Activated effector memory CD4-positive, alpha-beta T cell treated with Interleukin-2 at 50 U/mL for 16 hours (primary cell): ENCODE measurements around the gene PSMB11.
A peak's percentile ranks its signal among the peaks of the same experiment; 100 is the strongest.

Source experiments
- DNase-seq: peaks from one replicate; pipeline ENCODE4 v3.0.0-alpha.2; 2020

PSMB11 gene

DNA sequence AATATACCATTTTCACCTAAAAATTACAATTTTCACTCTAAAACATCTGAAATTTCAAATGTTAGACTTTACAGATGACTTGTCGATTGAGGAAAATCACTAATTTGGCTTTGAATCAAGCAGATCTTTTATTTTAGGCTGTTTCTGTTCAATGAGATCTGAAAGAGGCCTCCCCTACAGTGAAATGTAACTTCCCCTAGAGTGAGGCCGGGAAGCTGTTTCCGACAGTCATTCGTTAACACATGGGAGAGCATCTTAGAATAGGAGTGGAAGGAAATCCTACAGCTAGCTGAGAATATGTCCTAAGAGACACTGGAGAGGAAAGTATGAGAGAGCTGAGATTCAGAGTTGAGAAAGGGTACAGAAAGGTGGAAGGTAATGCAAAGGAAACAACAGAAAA lies 26.4 kb upstream of the PSMB11 start:
- DNase-seq: no peak

DNA sequence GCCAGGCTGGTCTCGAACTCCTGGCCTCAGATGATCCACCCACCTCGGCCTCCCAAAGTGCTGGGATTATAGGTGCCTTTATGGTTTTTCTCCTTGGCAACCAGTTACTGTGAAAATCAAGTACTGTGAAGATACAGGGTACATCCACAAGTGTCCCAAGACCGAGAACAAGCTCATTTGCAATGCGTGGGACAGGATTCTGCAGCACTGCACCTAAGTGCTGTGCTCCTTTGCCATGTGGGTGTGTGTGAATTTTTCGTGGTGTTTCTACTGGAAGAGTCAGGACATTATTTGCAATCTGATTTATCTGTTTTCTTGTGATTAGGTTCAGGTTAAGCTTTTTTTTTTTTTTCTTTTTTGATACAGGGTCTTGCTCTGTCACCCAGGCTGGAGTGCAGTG lies 24.9 kb upstream of the PSMB11 start:
- DNase-seq: no peak

GRCh38 chr14:23018107-23018506 lies 23.9 kb upstream of the PSMB11 start:
- DNase-seq: no peak

DNA sequence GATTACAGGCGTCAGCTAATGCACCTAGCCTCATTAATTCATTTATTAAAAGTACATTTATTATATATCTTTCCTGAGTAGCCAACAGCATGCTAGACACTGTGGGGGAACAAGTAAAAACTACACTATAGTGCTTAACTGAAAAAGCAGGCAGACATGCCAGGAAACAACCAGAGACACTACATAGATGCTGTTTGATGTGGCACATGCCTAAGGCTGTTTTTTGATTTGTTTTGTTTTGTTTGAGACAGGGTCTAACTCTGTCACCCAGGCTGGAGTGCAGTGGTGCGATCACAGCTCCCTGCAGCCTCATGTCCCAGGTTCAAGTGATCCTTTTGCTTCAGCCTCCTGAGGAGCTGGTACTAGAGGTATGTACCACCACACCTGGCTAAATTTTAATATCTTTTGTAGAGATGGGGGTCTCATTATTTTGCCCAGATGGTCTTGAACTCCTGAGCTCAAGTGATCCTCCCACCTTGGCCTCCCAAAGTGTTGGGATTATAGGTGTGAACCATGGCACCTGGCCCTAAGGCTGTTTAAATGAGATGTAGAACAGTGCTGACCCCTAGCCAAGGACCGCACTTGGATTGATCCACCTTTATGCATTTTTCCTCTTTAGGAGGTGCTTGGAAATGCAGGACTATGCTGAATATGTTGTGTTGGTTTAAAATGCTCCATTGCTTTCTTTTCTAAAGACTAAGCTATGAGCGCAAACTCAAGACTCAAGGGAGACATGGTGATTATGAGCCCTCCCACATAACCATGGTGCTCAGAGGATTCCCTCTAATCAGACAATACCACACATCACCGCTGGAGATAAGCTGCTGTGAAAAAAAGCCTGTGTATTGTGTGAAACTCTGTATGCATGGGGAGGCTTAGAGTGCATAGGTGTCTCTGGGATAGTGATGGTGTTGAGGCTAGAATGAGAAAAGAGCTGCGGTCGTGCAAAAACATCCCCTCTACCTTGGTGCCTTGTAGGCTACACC lies 21.6 kb upstream of the PSMB11 start:
- no peak for DNase-seq

GRCh38 chr14:23021434-23021833 lies 20.6 kb upstream of the PSMB11 start:
- DNase-seq: no peak

DNA sequence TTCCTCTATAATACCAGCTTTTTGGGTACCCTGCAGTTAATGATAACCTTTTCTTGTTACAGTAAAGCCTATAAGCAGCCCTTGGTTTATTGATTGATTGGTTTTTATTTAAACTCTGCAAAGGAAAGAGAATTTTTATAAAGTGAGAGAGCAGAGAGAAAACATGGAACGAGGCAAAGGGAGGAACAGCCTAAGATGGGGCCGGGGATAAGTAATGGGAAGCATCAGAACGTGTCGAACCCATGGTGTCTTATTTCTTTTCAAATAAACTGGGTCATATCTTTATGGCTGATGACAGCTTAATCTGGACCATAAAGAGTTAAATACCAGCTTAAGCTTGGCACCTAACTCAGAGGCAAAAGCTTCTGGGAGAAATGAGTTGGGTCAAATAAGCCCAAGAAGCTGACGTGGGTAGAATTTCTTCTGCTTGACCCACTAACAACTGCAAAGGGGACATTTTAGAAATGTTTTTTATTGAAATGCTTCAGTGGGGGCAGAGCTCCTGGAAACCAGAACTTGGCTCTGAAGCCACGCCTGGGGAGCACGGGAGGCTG lies 20.0 kb upstream of the PSMB11 start:
- DNase-seq: no peak

- no peak for DNase-seq
These were observed 18.8 kb upstream of the PSMB11 start for GRCh38 chr14:23023022-23023794.

- no peak for DNase-seq
These were observed 18.2 kb upstream of the PSMB11 start for GRCh38 chr14:23023795-23024152.

DNA sequence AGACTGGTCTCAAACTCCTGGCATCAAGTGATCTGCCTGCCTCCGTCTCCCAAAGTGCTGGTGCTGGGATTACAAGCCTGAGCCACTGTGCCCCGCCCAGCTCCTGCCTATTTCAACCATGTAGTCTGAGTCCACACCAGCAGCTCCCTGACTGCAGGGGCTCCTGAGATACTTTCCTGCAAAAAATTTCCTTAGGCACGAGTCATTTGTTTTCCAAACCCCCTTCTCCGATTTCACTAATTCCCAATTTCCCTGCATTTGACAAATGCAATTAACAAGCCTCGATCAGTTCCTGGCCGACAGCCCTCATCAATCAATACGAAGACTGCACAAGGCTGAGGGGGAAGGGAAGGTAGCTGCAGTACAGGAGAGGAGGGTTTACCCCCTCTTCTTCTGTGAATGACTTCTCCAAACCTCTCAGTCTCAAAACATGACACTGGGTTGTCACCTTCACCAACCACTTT lies 17.4 kb upstream of the PSMB11 start:
- DNase-seq: no peak

DNA sequence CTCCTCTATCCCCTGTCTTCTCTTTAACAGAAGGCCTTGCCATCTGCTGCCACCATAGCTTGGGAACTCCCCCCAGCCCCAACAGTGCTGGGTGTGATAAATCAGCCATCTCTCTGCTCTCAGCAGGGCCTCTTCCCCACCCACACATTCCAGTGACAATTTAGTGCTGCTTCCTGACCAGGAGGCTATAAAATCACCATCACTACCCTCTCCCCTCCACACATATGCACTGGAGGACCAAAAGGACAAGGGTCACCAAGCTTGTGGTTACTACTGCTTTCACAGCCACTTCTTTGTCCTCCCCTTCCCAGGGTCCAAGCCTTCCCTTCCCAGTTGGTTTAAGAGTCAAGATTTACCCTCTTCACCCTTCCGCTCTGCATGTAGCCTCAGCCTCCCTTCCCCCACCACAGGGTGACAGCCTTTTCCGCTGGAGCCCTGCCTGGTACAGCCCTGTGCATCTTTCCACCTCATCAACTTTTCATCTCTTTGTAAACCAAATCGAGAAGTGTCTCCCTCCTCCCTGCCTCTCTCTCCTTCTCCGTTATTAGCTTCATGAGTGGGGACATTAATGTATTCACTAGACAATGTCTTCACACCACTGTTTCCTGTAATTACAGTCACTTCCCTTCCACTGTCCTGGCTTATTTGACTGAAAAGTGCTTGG lies 16.7 kb upstream of the PSMB11 start:
- DNase-seq: no peak

DNA sequence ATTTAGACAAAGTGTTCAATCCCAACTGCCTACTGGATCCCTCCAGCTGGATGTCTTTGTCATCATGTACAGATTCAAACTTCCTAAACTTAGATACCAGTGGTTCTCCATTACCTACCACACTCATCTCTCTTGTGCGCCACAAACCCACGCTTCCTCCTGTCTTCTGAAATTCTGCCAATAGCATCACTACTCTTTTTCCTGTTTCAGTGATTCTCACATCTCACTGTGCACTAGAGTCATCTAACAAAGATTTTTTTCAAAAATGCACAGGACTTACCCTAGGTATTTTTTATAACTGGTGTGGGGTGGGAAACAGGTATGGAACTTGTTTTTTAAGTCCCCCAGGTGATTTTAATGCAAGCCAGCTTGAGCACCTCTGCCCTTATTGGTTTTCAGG lies 13.2 kb upstream of the PSMB11 start:
- no peak for DNase-seq

GRCh38 chr14:23030936-23031335 lies 11.1 kb upstream of the PSMB11 start:
- DNase-seq: no peak

DNA sequence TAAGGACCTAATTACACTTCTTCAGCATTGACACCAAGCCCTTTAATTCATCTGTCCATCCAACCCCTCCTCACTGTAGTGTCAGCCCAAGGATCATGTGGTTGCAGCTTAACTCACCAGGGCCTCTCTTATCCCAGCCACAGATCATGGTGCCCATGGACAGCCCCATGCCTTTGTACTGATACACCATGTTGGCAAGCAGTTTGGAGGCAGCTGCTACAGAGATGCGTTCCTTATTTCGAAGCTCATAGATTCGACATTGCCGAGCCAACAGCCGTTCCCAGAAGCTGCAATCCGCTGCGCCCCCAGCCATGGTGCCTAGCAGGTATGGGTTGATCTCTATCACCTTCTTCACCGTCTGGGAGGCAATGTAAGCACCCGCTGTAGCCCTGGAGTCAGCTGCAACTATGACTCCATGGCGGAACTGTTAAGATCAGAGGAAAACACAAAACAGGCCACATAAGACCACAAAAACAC lies 8.7 kb upstream of the PSMB11 start:
- DNase-seq: no peak

DNA sequence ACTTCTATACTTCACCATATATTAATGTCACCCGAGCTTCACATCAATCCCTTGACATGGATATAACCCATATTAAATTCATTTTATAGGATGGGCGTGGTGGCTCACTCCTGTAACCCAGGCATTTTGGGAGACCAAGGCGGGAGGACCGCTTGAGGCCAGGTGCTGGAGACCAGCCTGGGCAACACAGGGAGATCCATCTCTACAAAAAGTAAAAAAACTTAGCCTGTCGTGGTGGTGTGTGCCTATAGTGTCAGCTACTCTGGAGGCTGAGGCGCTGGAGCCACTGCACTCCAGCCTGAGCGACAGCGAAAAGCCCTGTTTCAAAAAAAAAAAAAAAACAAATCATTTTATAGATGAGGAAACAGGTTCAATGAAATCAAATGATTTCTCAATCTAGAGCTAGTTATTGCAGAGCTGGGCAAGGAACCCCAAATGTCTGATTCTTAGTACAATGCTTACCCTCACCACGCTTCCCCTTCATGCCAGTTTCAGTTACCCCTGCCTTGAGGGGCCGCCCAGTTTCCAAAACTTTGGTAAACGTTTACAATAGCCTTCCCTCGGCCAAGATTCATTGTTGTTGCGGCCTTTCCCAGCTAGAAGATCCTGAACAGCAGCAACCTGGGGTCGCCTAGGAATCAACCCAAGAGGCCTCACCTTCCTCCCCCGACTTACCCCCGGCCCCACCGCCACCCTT lies 8.1 kb upstream of the PSMB11 start:
- DNase-seq: no peak

DNA sequence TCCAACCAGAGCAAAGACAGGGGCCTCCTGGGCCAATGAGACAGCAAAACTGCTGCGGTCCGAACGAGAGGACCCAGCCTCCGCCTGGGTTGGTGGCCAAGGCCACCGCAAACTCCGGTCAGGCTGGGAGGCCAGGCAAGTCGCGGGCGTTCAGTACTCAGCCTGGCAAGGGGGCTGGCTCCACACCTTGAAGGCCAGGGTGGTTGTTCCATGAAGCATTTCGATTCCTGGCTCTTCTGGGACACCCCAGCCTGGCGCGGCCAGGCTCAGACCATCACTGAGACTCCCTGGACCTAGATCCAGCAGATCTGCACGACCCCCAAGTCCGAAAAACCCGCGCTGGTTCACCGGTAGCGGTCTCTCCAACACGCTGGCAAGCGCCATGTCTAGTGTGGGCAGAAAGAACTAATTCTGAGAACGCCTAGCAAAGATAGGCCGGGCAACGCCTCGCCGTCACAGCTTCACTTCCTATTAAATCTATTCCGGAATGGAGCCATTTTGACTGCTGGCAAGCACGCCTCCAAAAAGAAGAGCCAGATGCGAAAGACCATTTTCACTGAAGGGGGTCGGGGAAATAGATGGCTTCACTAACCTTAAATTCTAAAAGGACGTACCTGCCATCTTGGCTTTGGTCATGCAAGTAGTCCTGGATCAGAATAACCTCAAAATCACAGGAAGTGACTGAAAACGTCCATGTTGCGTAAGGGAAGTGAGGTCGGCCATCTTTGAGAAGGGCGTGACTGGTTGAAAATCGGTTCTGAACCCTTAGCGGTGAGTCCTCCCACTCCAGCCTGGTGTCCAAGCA lies 7.3 kb upstream of the PSMB11 start, which contains the start of gene PSMB5:
Gene PSMB5, minus strand, starts transcription at position 403 of the 805 bp plus-strand sequence. Its CDS starts 19 bp downstream, at position 384.
- peak; percentile 81 for DNase-seq

DNA sequence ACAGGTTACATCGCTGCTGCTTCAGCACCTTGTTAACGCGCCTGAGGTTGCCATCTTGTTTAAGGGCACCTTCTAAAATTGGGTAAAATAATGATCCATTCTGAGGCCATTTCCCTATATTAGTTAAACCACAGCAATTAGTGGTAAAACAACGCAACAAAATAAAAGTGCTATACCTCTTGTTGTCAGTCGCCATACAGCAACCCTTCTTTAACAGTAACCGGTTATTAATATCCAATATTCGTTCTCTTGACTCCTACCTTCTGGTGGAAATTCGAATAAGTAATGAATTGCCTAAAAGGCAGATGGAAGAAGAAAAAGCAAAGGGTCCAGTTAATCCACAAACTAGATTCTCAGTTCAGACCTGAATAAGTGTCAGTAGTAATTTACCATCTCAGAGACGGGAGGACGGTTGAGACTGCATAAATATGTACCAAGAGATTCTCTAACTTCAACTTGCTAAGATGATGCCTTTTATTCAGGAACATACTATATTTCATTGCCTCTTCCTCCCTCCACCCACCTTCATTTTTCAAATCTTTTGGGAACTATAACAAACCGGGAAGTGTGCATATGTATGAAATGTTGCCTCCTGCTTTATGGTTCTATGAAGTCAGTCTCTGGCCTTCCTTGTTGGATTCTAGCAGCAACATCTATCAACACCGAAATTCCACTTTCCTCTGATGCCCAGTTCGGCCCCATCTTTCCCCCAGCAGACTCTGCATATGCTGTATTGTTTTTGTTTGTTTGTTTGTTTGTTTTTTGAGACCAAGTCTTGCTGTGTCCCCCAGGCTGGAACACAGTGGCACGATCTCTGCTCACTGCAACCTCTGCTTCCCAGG lies 6.5 kb upstream of the PSMB11 start:
- DNase-seq: no peak

DNA sequence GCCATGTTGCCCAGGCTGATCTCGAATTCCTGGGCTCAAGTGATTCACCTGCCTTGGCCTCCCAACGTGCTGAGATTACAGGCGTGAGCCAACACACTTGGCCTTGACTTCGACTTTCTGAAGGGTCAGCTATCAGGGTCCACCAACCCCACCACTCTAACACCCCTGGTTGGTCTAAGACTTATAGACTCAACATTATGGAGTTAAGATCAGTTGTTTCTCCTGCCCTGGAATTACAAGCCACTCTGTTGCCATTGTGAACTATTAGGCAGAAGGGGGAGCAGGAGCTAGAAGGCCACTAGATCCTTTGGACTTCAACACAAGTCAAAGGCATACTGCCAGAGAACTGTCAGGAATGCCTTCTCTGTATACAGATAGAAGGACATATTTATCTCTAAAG lies 1.9 kb upstream of the PSMB11 start:
- no peak for DNase-seq

GRCh38 chr14:23041729-23042128 lies 283 bp upstream of the PSMB11 start:
- DNase-seq: no peak

DNA sequence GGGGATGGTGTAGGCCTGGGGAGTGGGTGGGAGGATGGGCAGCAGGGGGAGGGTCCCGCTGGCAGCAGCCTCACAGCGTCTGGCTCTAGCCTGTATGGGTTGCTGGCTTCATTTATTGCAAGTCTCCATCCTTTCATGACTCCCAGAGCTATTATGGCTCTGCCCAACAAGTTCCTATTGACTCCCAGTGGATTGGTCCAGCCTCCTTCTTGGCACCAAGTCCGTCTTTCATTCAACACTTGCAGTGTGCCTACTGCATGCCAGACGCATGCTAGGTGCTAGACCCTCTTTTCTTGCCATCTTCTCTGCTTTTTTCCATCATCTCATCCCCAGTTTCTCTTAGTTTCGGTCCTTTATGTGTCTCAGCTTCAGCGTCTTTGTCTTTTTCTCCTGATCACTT lies 1.1 kb downstream of the PSMB11 start:
- no peak for DNase-seq

DNA sequence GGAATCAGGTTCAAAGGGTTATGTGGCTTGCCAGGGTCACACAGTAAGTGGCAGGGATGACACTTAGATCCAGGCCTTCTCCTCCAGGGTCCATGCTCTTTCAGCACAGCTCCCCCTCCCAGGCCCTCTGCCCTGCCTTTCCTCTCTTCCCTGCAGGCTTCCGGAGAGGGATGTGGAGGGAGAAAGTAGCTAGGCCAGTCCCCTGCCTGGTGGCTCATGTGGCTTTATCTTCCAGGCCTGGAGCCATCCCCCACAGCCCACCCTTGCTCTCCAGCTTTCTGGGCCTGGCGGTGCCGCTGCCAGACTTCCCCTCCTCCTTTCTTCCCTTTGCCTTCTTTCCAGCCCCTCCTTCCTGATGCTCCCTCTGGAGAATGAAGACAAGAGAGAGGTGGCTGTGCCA lies 1.7 kb downstream of the PSMB11 start:
- DNase-seq: no peak
